HG03354 (cell line): ENCODE results near the gene PTPRZ1.

ENCODE experiments used
- ATAC-seq: cut with Tn5 transposase; IDR thresholded peaks from one replicate; pipeline ENCODE4 v1.9.1; 2021; ENCODE audit warnings: mild to moderate bottlenecking; ENCODE audit not compliant: unreplicated experiment, poor library complexity, severe bottlenecking

Gene PTPRZ1

DNA sequence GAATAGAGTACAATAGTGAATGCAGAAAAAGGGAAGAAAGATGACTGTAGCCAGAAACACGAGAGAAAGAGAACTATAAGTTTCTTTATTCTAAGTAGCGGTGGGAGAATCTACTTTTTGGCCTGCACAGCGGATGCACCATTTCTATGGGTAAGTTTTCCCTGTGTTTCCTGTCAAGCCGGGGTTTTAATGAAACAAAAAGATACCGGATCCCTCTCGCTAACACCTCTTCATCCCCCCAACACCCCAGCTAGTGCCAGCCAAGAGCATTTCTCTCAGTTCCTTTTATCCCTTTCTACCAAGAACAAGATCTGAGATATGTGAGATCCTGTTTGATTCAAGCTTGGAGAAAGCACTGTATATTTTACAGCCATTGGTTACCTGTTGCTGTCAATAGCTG is 14.7 kb downstream of the PTPRZ1 start:
- ATAC-seq, result no peak

DNA sequence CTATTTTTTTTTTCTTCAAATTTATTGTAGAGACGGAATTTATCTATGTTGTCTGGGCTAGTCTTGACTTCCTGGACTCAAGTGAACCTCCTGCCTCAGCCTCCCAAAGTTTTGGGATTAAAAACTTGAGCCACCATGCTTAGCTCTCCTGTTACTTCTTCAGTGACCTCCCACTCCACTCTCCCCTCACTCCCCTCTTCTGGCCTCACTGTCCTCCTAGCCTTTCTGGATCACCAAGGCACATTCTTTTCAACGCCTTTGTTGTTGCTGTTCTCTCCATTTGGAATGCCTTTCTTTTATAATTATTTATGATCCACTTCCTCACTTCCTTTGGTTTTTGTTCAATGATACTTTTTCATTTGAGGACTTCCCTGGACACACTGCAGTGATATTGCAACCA is 17.9 kb downstream of the PTPRZ1 start:
- no peak for ATAC-seq

DNA sequence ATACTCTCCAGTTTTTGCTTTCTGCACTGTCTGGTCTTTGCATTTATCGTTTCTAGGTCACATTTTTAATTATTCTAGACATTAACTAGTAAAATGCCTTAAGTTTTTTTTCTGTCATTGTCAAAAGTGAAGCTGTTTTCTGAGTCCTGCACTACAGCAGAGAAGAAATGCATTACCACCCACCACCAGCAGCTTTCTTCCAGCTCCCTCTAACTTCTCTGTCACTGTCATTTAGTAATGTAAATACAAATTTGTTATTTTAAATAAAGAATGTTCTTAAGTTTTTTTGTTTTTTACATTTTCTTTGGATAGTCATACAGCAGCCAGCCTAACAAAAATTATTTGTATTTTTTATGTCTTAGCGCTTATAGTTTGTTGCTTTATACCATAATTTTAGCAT is 18.8 kb downstream of the PTPRZ1 start:
- ATAC-seq, result no peak

DNA sequence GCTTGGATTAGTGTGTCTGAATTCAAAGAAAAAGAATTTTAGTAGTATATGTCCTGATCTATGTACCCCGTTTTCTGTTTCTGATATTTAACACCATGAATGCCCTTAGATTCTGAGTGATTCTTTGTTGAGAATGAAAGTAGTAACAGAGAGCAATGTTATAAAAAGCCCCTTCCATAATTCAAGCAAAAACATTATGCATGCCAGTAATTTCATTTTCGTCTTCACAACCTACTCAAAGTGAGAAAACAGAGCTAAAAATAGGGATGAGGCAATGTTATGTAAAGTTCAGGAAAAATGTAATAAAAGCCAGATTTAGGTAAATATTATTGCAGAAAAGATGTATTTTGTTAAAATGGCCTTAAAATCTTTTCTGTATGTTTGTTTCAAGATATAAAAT is 28.1 kb downstream of the PTPRZ1 start:
- peak; percentile 66 for ATAC-seq

DNA sequence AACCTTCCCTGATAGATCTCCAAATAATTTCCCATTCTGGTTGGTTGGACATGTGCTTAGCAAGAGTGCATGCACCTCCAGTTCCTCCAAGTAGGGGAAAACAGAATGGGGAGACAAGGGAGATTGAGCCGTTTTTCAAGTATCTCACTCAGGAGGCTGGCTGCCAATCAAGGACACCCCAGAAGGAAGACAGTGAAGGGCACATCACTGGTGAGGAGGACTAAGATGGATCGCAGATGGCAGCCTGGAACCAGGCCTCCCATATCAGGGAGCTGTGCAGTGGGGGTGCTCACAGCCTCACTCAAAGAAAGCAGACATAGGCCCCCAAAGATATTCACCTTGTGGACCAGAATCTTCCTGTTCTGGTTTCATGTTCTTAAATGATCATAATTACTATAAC is 31.2 kb downstream of the PTPRZ1 start:
- no peak for ATAC-seq

DNA sequence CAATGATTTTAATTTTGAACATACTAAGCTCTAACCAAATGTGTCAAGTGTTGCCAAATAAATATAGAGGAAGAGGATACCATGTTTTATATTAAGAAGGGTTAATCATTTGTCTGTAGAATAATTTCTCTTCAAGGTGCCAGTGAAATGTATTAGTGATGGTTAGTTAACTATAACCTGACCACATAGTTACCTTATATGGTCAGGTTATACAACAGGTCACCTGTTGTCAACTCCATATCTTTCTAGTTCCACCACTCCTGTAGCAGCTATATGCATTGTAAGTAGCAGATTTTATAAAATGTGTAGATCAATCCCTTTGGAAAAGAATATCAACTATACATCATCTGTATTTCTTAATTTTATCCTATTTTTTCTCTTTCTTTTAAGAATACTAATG is 35.1 kb downstream of the PTPRZ1 start:
- ATAC-seq, result no peak

DNA sequence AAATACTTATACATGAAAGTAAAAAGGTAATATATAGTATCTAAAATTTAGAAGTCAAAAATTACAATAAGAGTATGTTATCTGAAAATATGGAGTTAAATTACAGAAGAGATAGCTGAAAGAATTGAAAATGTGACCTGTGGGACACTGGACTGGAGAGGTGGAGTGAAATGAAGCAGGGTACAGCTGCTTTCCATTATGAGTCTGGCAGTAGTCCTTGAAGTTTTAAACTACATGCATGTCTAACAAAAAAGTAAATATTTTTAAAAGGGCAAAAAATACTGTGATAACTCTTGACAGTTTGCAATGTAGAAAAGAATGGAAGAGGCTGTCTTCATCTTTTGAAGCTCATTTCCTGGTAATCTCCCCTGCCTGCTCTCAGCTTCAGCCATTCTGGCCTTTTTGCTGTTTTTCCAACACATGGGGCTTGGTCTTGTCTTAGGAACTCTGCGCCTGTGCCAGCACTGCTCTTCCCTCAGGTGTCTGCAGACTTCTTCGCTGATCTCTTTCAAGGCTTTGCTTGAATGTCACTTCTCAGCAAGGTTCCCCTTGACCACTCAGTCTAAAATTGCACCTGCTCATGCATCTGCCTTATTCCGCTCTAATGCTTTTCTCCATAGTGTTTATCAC is 36.9 kb downstream of the PTPRZ1 start:
- no peak for ATAC-seq

DNA sequence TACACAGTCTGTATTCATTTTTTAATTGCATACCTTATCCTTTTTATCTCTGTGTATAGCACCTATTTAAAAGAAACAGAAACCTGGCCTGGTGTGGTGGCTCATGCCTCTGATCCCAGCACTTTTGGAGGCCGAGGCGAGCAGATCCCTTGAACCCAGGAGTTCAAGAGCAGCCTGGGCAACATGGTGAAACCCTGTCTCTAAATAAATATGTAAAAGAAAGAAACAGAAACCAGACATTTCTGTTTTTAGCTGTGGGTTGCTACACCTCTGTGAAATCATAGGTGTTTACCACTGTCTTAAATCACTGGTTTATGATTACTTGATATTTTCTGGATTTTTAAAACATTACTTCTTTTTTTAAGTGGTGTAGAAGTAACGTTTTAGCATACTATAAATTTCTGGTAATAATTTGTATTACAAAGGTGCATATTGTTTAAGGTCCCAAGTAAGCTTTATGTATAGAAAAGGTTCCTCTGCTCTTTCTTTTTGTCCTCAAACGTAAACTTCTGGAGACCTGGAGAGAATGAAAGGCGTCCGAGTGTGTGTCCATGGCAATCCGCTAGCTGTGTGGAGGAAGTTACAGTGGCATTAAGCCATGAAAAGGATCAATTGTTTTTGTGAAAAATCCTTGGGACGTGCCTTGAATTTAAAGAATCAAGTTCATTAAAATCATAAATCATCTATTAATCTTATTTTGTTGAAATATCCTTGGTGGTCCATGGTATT is 41.1 kb downstream of the PTPRZ1 start:
- no peak for ATAC-seq

DNA sequence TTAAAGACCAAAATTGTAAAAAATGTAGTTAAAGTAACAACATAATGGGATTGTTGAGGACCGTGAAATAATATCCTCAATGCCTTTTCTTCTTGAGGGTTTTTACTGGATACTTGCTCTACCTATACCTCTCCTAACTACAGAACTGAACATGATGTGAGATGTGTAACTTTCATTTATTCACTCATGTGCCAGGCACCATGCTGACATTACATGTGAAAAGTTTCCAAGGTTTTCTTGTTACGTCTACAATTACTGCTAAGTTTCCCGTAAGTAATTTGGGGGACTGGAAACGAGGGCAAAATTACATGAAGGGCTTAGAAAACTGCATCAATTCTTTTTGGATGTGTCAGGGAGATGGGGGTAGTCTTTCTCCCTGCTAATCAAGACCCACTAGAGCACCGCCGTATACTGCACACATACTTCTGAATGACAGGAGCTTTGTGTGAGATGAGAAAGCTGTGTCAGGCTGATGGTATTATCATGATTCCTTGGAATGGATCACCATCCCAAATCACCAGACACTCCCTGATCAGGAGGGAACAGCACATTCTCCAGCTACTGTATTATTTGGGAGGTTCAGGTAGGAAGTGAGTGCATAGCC is 41.8 kb downstream of the PTPRZ1 start:
- no peak for ATAC-seq

DNA sequence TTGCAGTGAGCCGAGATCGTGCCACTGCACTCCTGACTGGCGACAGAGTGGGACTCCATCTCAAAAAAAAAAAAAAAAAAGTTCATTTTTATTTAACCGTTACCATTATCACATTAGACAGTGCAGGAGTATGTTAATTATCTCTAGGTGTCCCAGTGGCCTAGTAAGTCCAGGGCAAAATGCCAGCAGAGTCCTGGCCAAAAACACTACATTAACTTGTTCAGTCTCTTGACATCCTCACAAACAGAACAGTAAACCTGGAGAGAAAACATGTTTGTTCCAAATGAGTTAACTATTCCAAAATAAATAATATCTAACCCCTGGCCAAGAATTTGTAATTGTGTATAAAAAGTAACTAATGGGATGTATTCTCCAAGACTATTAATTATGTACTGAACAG is 43.2 kb downstream of the PTPRZ1 start:
- ATAC-seq, result no peak

DNA sequence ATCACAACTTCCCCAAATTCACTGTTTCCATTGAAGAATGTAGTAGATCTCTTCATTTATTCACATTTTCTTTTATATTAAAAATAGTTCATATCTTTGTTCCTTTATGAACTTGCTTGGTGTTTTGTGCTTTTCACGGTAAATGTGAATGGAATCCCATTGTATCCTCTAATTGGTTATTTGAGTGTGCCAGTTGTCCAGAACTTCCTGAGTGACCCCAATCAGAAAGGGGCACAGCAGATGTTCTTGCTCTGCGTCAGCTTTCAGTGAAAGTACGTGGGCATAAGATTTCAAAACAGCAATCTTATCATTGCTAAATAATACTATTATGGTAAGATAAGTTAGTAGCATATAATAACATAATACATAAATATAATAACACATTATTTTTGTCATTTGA is 47.0 kb downstream of the PTPRZ1 start:
- no peak for ATAC-seq

DNA sequence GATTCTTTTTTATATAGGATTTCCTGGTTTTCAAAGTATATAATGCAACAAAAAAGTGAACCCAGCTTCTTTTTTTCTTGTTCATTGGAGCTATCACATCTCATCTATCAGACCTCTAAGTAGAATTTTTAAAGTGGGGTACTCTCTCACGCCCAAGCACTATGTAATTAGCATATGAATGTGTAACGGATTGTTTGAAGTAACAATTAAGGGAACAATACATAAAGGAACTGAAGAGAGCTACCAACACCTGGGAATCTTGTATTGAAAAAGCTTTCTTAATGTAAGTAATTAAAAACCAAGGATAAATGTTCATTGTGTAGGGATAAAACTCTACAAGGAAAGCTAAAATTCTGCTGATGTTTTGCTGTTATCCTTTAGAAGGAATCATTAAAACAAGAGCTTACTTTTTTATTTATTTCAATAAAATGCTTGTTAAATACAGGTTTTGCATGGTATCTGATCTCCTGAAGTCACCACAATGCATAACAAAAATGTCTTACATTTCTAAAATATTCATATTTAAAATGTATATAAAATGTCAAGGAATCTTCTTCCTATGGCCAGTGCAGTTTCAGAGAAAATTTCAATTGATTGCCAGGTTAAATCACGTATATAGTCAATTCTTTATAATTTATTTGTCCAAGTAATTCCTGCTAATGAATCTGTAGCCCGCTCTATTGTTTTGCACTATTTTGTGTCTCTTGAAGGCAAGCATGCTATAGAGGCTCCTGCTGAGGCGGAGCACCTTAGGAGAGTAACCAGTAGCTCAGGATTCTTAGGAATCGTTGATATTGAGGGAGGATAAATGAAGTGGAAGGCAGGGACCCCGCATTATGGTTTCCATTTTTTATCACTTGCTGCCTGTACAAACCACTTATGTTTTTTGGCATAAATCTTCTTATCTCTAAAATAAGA is 51.6 kb downstream of the PTPRZ1 start:
- no peak for ATAC-seq

DNA sequence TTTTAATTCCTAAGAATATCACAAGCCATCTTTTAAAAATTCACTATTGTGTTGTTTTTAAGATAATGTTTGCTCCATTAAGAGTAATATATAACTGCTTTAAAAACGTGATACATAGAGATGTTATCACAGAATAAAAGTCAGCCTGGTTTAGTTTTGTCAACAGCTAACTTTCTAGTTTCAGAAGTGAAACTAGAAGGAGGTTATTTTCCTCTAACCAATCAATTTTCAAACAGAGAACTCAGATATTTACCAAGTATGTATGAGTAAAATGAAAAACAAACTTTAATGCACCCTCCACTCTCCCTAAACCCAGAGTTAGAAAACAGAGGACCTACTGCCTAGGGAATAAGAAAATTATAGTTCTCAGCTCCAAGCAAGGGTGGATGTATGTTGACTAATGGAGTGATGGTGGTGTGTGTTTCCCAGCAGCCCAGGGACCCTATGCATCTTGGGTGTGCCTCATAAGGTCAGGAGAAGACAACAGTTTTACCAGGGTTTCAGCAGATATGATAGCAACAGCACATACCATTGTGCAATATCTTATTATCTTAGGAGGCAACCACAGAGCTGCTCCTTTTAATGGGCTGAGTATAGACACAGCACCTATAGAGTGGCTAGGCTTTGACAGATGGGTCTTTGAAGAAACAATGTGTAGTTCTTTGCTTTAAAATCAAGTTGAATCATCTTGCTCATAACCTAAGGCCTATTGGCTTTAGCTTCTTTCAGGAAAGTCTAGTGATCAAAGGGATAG is 58.4 kb downstream of the PTPRZ1 start:
- no peak for ATAC-seq

DNA sequence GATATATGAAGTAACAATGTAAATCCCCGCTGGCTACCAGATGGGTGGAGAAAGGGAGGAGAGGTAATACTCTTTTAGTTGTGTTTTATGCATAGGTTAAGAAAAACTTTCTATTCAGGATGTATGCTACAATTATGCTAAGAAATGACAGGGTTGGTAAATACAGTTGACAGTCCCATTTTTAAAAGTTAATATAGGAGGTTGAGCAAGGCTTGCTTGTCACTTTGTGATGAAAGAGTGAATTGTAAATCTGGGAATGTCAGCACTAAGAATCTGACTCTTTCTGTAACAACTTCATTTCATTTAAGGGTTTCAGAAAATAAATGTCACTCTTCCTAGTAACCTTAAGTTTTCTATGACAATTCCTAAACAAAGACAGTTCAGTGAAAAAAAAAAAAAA is 59.8 kb downstream of the PTPRZ1 start:
- no peak for ATAC-seq

DNA sequence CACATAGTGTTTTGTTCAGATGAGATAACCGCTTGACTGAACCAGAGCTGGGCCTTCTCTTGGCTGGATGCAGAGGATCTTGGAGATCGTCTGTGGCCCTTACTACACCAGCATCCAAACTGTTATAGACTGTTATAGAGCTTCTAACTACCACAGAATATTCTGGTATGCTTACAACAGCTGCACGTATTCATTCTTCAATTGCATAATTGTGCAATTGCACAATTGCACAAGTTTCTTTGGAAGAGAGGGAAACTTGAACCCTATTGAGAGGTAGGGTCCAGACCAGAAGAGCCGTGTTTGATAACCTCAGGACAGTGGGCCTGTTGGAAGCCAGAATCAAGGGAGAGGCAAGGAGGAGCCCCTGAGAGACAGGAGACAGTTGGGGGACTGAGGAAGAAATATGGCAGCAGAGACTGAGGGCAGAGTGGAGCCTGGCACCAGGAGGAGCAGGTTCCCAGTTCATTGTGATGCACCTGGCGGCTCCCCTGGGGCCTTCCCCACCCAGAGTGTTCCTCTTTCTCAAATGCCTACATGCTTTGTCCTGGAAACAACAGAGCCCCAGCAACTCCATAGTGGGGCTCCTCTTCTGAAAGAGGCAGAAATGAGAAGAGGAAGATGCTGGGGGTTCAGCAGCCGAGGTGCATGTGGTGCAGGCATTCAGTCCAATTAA is 64.1 kb downstream of the PTPRZ1 start:
- ATAC-seq, result no peak

DNA sequence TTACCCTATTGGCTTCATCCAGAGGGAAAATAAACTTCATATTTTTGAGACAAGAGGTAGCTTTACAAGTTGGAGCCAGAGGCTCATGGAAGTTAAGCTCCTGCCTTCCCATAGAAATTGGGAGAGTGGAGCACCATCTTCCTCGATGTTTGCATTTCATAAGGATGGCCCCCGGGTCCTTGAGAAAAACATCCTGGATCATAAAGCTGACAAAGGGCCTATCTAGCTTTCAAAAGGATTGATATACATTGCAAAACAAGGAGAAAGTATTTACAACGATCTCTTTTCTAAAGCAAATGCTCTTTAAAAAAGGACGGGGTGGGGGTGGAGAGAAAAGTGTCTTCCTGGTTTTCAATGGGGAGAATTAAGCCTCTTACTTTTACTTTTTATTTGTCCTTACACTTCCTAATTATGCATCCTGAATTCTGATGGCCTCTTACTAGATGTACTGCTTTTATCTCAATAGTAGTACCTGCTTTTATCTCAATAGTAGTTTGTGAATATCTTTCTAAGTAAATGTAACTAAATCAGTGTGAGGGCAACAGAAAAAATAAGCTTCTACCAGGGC is 65.6 kb downstream of the PTPRZ1 start:
- no peak for ATAC-seq

DNA sequence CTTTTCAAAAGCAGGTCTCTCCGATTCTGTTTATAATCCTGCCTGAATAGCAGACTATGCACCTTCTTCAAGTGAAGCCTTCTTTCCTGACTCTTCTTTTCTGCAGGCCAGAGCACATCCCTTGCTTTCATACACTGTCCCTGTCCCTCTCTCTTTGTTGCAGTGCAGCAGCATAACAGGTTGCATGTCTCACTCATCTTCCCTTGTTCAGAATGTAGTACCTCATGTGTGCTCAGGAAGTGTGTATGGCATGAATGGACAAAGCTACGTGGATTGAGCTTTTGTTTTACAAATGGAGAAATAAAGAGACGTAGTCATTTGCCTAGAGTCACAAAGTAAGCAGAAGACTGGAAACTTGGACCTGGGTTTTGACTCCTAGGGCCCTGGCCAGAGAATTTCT is 68.0 kb downstream of the PTPRZ1 start:
- no peak for ATAC-seq

DNA sequence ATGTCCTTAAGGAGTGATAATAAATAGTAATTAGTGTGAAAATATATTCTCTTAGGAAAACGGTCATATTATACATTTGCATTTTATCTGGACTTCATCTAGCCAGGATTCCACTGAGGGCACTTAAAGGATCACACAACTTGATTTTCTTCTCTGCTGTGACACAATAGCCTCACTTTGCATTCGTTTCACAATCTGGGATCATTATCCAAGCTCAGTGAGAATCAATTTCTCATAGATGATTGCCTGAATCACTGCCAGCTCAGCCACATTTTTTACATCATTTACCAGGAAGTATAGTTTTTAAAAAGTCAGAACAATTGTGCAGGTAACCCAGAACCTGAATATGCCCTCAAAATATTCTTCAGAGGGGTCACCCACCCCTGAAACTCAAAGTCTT is 68.9 kb downstream of the PTPRZ1 start:
- ATAC-seq, result no peak

DNA sequence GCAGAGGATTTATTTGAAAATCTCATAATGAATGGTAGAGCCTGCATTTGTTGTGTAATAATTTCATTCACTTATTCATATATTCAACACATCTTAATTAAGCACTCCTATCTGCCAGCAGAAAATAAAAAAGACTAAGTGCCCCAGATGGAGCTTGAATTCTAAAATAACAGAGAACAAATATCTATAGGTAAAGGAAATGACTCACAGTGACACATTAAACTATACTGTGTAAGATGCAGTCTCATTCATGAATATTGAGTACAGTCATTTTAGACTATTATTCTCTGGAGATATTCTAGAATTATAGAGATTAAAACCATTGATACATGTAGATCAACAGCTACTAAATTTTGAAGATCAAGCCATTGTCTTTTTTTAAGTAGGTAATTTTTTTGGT is 72.1 kb downstream of the PTPRZ1 start:
- ATAC-seq, result no peak
